PC-3 (cell line): ENCODE results near the gene CA6. TPM values are rescaled to one million over a fixed set of nuclear protein-coding genes. Genes with fewer than 3 reads are reported as not detected.

Source experiments
- ATAC-seq: fragments of 200-7000 bp; cut with Tn5 transposase; 2 replicates; pipeline ENCODE4 v1.9.1; 2020; ENCODE audit warnings: mild to moderate bottlenecking, moderate library complexity
- BruUV-seq: library from RNA; stranded (reverse); fragments of 400-500 nt; replicated peaks from 2 replicates; lab custom pipeline; 2021; lab: Mats Ljungman, UMichigan
- CTCF ChIA-PET: fragments of 300-600 bp; sonication (Branson Sonifier 250); formaldehyde crosslinking; loops from one replicate; lab custom pipeline; 2022; ENCODE audit warnings: antibody characterized with exemption; lab: Charles Lee
- POLR2A ChIA-PET: fragments of 300-600 bp; sonication (Branson Sonifier 250); formaldehyde crosslinking; loops from one replicate; lab custom pipeline; 2022; ENCODE audit warnings: antibody characterized with exemption; ENCODE audit not compliant: unreplicated experiment; lab: Charles Lee
- DNase-seq: peaks from one replicate; pipeline ENCODE4 v3.0.0-alpha.2; 2015
- H2AFZ ChIP-seq: fragments of 300-600 bp; sonication (generic); 2 replicates; pipeline ENCODE4 v1.6.0; 2016; ENCODE audit warnings: antibody characterized with exemption, low read length
- H3F3A ChIP-seq: fragments of 300-600 bp; sonication (generic); one replicate; pipeline ENCODE4 v1.6.0; 2017; ENCODE audit warnings: antibody characterized with exemption, low read length, control low read depth, mild to moderate bottlenecking; ENCODE audit not compliant: unreplicated experiment
- H3K27ac ChIP-seq: fragments of 300-600 bp; sonication (generic); 2 replicates; pipeline ENCODE4 v1.5.1; 2016; ENCODE audit warnings: mild to moderate bottlenecking, low read length
- H3K27me3 ChIP-seq: fragments of 300-600 bp; sonication (generic); 2 replicates; pipeline ENCODE4 v1.6.1; 2016; ENCODE audit warnings: low read length, mixed read lengths
- H3K36me3 ChIP-seq: fragments of 300-600 bp; sonication (generic); 2 replicates; pipeline ENCODE4 v1.6.1; 2016; ENCODE audit warnings: low read depth, mixed run types, low read length, mixed read lengths
- H3K4me1 ChIP-seq: fragments of 300-600 bp; sonication (generic); 2 replicates; pipeline ENCODE4 v1.5.1; 2016; ENCODE audit warnings: low read length; ENCODE audit not compliant: insufficient read depth
- H3K4me2 ChIP-seq: fragments of 300-600 bp; sonication (generic); 2 replicates; pipeline ENCODE4 v1.6.0; 2016; ENCODE audit warnings: low read length
- H3K4me3 ChIP-seq: fragments of 300-600 bp; sonication (generic); 2 replicates; pipeline ENCODE4 v1.5.1; 2016; ENCODE audit warnings: mild to moderate bottlenecking, low read length, mixed read lengths
- H3K79me2 ChIP-seq: fragments of 300-600 bp; sonication (generic); 2 replicates; pipeline ENCODE4 v1.6.1; 2017; ENCODE audit warnings: low read length, mixed read lengths
- H3K9ac ChIP-seq: fragments of 300-600 bp; sonication (generic); 2 replicates; pipeline ENCODE4 v1.6.0; 2016; ENCODE audit warnings: mild to moderate bottlenecking, low read length
- H3K9me2 ChIP-seq: fragments of 300-600 bp; sonication (generic); replicated peaks from 2 replicates; pipeline ENCODE4 v1.6.1; 2016; ENCODE audit warnings: mixed run types, low read length, mixed read lengths
- H3K9me3 ChIP-seq: fragments of 300-600 bp; sonication (generic); 2 replicates; pipeline ENCODE4 v1.6.1; 2016; ENCODE audit warnings: low read length, mixed read lengths
- H4K20me1 ChIP-seq: fragments of 300-600 bp; sonication (generic); 2 replicates; pipeline ENCODE4 v1.6.1; 2016; ENCODE audit warnings: low read length, mixed read lengths
- CTCF ChIP-seq: fragments of 300-600 bp; sonication (generic); conservative IDR thresholded peaks from 2 replicates; pipeline ENCODE4 v1.5.1; 2017; ENCODE audit warnings: antibody characterized with exemption, low read depth, mild to moderate bottlenecking, low read length
- EZH2 ChIP-seq: fragments of 300-600 bp; sonication (generic); IDR thresholded peaks from one replicate; pipeline ENCODE4 v1.6.1; 2017; ENCODE audit warnings: antibody characterized with exemption, mild to moderate bottlenecking, low read length; ENCODE audit not compliant: unreplicated experiment
- EZH2phosphoT487 ChIP-seq: fragments of 300-600 bp; sonication (generic); IDR thresholded peaks from 2 replicates; pipeline ENCODE4 v1.6.1; 2018; ENCODE audit warnings: mild to moderate bottlenecking, antibody characterized with exemption, low read length, borderline replicate concordance
- intact Hi-C: fragments of 100-400 bp; cut with micrococcal nuclease; formaldehyde crosslinking; loops from 2 replicates; pipeline ENCODE4 v1.9.0; 2023
- total RNA-seq: library from RNA; depleted of rRNA; stranded (reverse); fragments of >200 nt; gene quantifications from 2 replicates; pipeline ENCODE4 v1.2.3, GENCODE V29; 2014

Gene CA6
- total RNA-seq, 1 experiment from 2014 or later, result 0.18 TPM

- intact Hi-C loops, result no loop called here
- CTCF ChIA-PET, result no interaction called here
- Histone ChIP-seq H3K79me2 (no peaks in the 10 kb centered on the region), H4K20me1 (no peaks in the 10 kb centered on the region), H3K9me3 (no peaks in the 10 kb centered on the region), H3K4me3 (no peak overlapping the region), H3F3A (no peaks in the 10 kb centered on the region), H3K36me3 (no peaks in the 10 kb centered on the region), H2AFZ (no peak overlapping the region), H3K27me3 (no peaks in the 10 kb centered on the region), H3K4me1 (peaks cover 14% of the 10 kb centered on the region), H3K9me2 (no peaks in the 10 kb centered on the region), H3K27ac (no peak overlapping the region), H3K4me2 (no peak overlapping the region), H3K9ac (no peak overlapping the region)
- DNase-seq (no peak), ATAC-seq (no peak)
- POLR2A ChIA-PET, result no interaction called here
- no TSS peak for BruUV-seq
- no peak for TF ChIP-seq EZH2
- no peak for TF ChIP-seq EZH2phosphoT487
- no peak for TF ChIP-seq CTCF
These were observed 35.0 kb downstream of the CA6 start for GRCh38 chr1:8980656-8981055.

DNA sequence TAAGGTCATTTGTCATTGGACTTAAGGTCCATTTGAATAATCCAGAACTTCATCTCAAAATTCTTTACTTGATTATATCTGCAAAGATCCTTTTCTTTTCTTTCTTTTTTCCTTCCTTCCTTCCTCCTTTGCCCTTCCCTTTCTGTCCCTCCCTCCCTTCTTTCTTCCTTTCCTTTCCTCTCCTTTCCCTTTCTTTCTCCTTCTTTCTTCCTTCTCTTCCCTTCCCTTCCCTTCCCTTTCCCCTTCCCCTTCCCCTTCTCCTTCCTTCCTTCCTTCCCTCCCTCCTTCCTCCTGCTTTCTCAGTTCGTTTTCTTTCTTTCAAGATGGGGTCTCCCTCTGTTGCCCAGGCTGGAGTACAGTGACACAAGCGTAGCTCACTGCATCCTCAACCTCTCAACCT lies 35.5 kb downstream of the CA6 start:
- Histone ChIP-seq H3K4me3 (no peak overlapping the region), H3K9ac (no peak overlapping the region), H3K4me2 (no peak overlapping the region), H4K20me1 (no peaks in the 10 kb centered on the region), H3K36me3 (no peaks in the 10 kb centered on the region), H2AFZ (no peak overlapping the region), H3K27ac (no peak overlapping the region), H3K27me3 (no peaks in the 10 kb centered on the region), H3K4me1 (peaks cover 17% of the 10 kb centered on the region), H3F3A (no peaks in the 10 kb centered on the region), H3K9me3 (no peaks in the 10 kb centered on the region), H3K9me2 (no peaks in the 10 kb centered on the region), H3K79me2 (no peaks in the 10 kb centered on the region)
- no TSS peak for BruUV-seq
- ATAC-seq (no peak), DNase-seq (no peak)
- no peak for TF ChIP-seq CTCF
- TF ChIP-seq EZH2phosphoT487, result no peak
- TF ChIP-seq EZH2, result no peak
- intact Hi-C loops, result no loop called here
- POLR2A ChIA-PET, result no interaction called here
- CTCF ChIA-PET, result no interaction called here

DNA sequence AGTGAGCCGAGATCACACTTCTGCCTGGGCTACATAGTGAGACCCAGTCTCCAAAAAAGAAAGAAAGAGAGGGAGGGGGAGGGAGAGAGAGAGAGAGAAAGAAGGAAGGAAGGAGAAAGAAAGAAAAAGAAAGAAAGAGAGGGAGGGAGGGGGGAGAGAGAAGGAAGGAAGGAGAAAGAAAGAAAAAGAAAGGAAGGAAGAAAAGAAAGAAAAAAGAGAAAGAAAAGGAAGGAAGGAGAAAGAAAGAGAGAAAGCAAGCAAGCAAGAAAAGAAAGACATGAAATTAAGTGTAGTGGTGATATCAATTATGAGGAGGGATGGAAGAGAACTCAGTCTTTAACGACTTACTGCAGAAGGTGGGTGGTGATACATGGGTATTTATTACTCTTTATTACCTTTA lies 38.5 kb downstream of the CA6 start:
- POLR2A ChIA-PET, result no interaction called here
- Histone ChIP-seq H2AFZ (no peak overlapping the region), H3K9me2 (no peaks in the 10 kb centered on the region), H3F3A (no peaks in the 10 kb centered on the region), H3K9ac (no peak overlapping the region), H3K79me2 (no peaks in the 10 kb centered on the region), H3K9me3 (no peaks in the 10 kb centered on the region), H3K27me3 (no peaks in the 10 kb centered on the region), H3K4me2 (no peak overlapping the region), H4K20me1 (no peaks in the 10 kb centered on the region), H3K4me1 (peaks cover 24% of the 10 kb centered on the region), H3K4me3 (no peak overlapping the region), H3K36me3 (no peaks in the 10 kb centered on the region), H3K27ac (no peak overlapping the region)
- CTCF ChIA-PET, result no interaction called here
- BruUV-seq, result no TSS peak
- TF ChIP-seq EZH2, result no peak
- TF ChIP-seq CTCF, result no peak
- TF ChIP-seq EZH2phosphoT487, result no peak
- DNase-seq (no peak), ATAC-seq (no peak)
- intact Hi-C loops, result no loop called here
